22Rv1 (cell line): Measurements from ENCODE around the gene GPC6.

Experiments used
- ZFX ChIP-seq: fragments of 450-650 bp; IDR thresholded peaks from 2 replicates; pipeline ENCODE4 v1.6.1; 2017; ENCODE audit warnings: antibody characterized with exemption, borderline replicate concordance
- TF ChIP-seq, protein P1 (sequence below): fragments of 450-650 bp; IDR thresholded peaks from 2 replicates; pipeline ENCODE4 v1.5.1; 2017; ENCODE audit warnings: mild to moderate bottlenecking

DNA sequence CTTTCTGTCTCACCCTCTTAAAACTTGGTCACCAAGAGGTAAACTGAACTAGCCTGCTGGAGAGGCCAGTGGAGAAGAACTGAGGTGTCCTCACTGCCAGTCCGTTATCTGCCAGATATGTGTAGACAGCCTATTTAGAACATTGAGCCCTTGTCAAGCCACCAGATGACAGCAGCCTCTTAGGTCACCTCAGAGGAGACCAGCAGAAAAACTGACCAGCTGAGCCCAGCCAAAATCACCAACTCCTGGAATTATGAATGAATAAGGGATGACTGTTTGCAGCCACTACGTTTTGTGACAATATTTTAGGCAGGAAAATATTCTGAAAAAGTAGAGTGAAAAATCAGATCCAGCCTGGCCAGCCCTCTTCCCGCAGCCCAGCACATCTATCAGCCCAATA lies 739.0 kb downstream of the GPC6 start:
- TF ChIP-seq, protein P1, sequence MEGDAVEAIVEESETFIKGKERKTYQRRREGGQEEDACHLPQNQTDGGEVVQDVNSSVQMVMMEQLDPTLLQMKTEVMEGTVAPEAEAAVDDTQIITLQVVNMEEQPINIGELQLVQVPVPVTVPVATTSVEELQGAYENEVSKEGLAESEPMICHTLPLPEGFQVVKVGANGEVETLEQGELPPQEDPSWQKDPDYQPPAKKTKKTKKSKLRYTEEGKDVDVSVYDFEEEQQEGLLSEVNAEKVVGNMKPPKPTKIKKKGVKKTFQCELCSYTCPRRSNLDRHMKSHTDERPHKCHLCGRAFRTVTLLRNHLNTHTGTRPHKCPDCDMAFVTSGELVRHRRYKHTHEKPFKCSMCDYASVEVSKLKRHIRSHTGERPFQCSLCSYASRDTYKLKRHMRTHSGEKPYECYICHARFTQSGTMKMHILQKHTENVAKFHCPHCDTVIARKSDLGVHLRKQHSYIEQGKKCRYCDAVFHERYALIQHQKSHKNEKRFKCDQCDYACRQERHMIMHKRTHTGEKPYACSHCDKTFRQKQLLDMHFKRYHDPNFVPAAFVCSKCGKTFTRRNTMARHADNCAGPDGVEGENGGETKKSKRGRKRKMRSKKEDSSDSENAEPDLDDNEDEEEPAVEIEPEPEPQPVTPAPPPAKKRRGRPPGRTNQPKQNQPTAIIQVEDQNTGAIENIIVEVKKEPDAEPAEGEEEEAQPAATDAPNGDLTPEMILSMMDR = no peak
- TF ChIP-seq ZFX = no peak
